B cell (primary cell): ENCODE results near the gene PPP2R5D. TPM values are rescaled to one million over a fixed set of nuclear protein-coding genes. Genes with fewer than 3 reads are reported as not detected.

Experiments used
- ATAC-seq: fragments of 200-7000 bp; cut with Tn5 transposase; one replicate; pipeline ENCODE4 v1.10.0; 2021; ENCODE audit warnings: low read depth, mild to moderate bottlenecking, moderate number of reproducible peaks, moderate library complexity
- CTCF ChIA-PET: fragments of 350-600 bp; sonication (Branson Sonifier 250); formaldehyde crosslinking; loops from one replicate; lab custom pipeline; 2021; ENCODE audit warnings: antibody characterized with exemption, inconsistent platforms; lab: Charles Lee
- POLR2A ChIA-PET: fragments of 350-600 bp; sonication (Branson Sonifier 250); formaldehyde crosslinking; loops from one replicate; lab custom pipeline; 2021; ENCODE audit warnings: antibody characterized with exemption; lab: Charles Lee
- DNase-seq: peaks from one replicate; pipeline ENCODE4 v3.0.0; 2013
- H2AFZ ChIP-seq: 2 replicates; pipeline ENCODE4 v1.6.1; 2012; ENCODE audit warnings: mild to moderate bottlenecking, low read depth, low read length; ENCODE audit not compliant: insufficient read depth, poor library complexity, severe bottlenecking
- H3K27ac ChIP-seq, 2 donors: 1 replicate in 1 of 2; 2 replicates in 1 of 2; pipeline ENCODE4 v1.5.1; 2012 to 2013; ENCODE audit warnings: low read length in 2 of 2, mild to moderate bottlenecking in 2 of 2, moderate library complexity in 1 of 2
- H3K27me3 ChIP-seq, 4 experiments: fragments of 200-600 bp in 1 of 4; sonication (generic) in 1 of 4; replicated peaks in 1 of 4; 1 replicate in 2 of 4; 2 replicates in 2 of 4; pipeline versions ENCODE4 v1.6.1 to v1.7.0; 2013 to 2016; ENCODE audit warnings: low read length in 3 of 4, mild to moderate bottlenecking in 2 of 4, mixed read lengths in 1 of 4, moderate library complexity in 1 of 4; ENCODE audit not compliant: insufficient read depth in 4 of 4, control insufficient read depth in 3 of 4; ENCODE audit errors: control extremely low read depth in 1 of 4
- H3K36me3 ChIP-seq, 2 experiments: replicated peaks in 1 of 2; 1 replicate in 1 of 2; 2 replicates in 1 of 2; pipeline versions ENCODE4 v1.6.1 to v1.7.1; 2013; ENCODE audit warnings: low read length in 1 of 2; ENCODE audit not compliant: insufficient read depth in 2 of 2, control insufficient read depth in 1 of 2; ENCODE audit errors: control extremely low read depth in 1 of 2, extremely low read depth in 1 of 2
- H3K4me1 ChIP-seq, 2 donors: fragments of 200-600 bp in 1 of 2; sonication (generic) in 1 of 2; 1 replicate in 1 of 2; 2 replicates in 1 of 2; pipeline versions ENCODE4 v1.5.1 to v1.6.1; 2013 to 2017; ENCODE audit warnings: low read length in 2 of 2; ENCODE audit not compliant: control insufficient read depth in 2 of 2, insufficient read depth in 2 of 2
- H3K4me2 ChIP-seq: replicated peaks from 2 replicates; pipeline ENCODE3; 2012; ENCODE audit warnings: mild to moderate bottlenecking, low read depth, low read length; ENCODE audit not compliant: poor library complexity, severe bottlenecking
- H3K4me3 ChIP-seq, 5 experiments: fragments of 200-600 bp in 1 of 5; sonication (generic) in 1 of 5; 1 replicate in 3 of 5; 2 replicates in 2 of 5; pipeline versions ENCODE4 v1.5.1 to v1.7.0; 2011 to 2016; ENCODE audit warnings: low read length in 4 of 5, mild to moderate bottlenecking in 4 of 5, low read depth in 2 of 5, control low read depth in 1 of 5, moderate library complexity in 1 of 5; ENCODE audit not compliant: insufficient read depth in 1 of 5; ENCODE audit errors: control extremely low read depth in 1 of 5, extremely low read depth in 1 of 5
- H3K79me2 ChIP-seq: fragments of 200-600 bp; sonication (generic); one replicate; pipeline ENCODE4 v1.6.0; 2016; ENCODE audit warnings: low read length; ENCODE audit not compliant: control insufficient read depth, insufficient read depth
- H3K9ac ChIP-seq: fragments of 200-600 bp; sonication (generic); 2 replicates; pipeline ENCODE4 v1.6.1; 2017; ENCODE audit warnings: mild to moderate bottlenecking, low read length, moderate library complexity
- H3K9me3 ChIP-seq, 3 donors: one replicate each; pipeline versions ENCODE4 v1.6.1 to v1.7.1; 2013; ENCODE audit warnings: low read length in 2 of 3; ENCODE audit not compliant: control insufficient read depth in 2 of 3, insufficient read depth in 1 of 3; ENCODE audit errors: control extremely low read depth in 1 of 3
- H4K20me1 ChIP-seq: 2 replicates; pipeline ENCODE4 v1.6.0; 2012; ENCODE audit warnings: mild to moderate bottlenecking, low read length; ENCODE audit not compliant: insufficient read depth, control insufficient read depth, poor library complexity, severe bottlenecking
- H3K27ac Mint-ChIP-seq: one replicate; pipeline ENCODE4 v1.8.0; 2021; ENCODE audit warnings: mixed read lengths
- H3K27me3 Mint-ChIP-seq: one replicate; pipeline ENCODE4 v1.8.0; 2021; ENCODE audit warnings: mixed read lengths
- H3K4me1 Mint-ChIP-seq: one replicate; pipeline ENCODE4 v1.8.0; 2021; ENCODE audit warnings: mixed read lengths
- H3K4me3 Mint-ChIP-seq: one replicate; pipeline ENCODE4 v1.8.0; 2021; ENCODE audit warnings: mixed read lengths
- H3K9me3 Mint-ChIP-seq: one replicate; pipeline ENCODE4 v1.8.0; 2022; ENCODE audit warnings: mixed read lengths; ENCODE audit not compliant: insufficient read depth
- EZH2 ChIP-seq: IDR thresholded peaks from 2 replicates; pipeline ENCODE4 v1.6.1; 2012; ENCODE audit warnings: borderline replicate concordance, low read depth, mild to moderate bottlenecking, moderate library complexity, low read length; ENCODE audit not compliant: insufficient read depth, poor library complexity, severe bottlenecking
- WGBS: methylation state at CpG from one replicate; pipeline ENCODE4 v1.1.5; 2013; ENCODE audit warnings: missing lambda C conversion rate; ENCODE audit not compliant: insufficient coverage; 5-methylcytosine and 5-hydroxymethylcytosine counted together
- intact Hi-C: fragments of 100-400 bp; cut with micrococcal nuclease; formaldehyde crosslinking; loops from one replicate; pipeline ENCODE4 v1.10.0; 2022
- polyA plus RNA-seq: library from polyadenylated mRNA; depleted of rRNA; stranded (reverse); fragments of >200 nt; gene quantifications from 2 replicates; pipeline ENCODE4 v1.2.3, GENCODE V29; 2012
- total RNA-seq, 2 donors: library from RNA; stranded (reverse); fragments of 120-200 nt in 1 of 2; gene quantifications; 1 replicate in 1 of 2; 2 replicates in 1 of 2; pipeline versions ENCODE4 v1.2.3 to v1.2.4, GENCODE V29; 2013 to 2022
- TF ChIP-seq, protein P1 (sequence below): fragments of 200-600 bp; IDR thresholded peaks from one replicate; pipeline ENCODE4 v1.8.0; 2022; ENCODE audit warnings: antibody characterized with exemption, mild to moderate bottlenecking

The PPP2R5D gene
- total and polyA plus RNA-seq, 2 donors (not counting 1 experiment from before 2014, with no cell fraction given): 23.2 to 23.6 TPM

DNA sequence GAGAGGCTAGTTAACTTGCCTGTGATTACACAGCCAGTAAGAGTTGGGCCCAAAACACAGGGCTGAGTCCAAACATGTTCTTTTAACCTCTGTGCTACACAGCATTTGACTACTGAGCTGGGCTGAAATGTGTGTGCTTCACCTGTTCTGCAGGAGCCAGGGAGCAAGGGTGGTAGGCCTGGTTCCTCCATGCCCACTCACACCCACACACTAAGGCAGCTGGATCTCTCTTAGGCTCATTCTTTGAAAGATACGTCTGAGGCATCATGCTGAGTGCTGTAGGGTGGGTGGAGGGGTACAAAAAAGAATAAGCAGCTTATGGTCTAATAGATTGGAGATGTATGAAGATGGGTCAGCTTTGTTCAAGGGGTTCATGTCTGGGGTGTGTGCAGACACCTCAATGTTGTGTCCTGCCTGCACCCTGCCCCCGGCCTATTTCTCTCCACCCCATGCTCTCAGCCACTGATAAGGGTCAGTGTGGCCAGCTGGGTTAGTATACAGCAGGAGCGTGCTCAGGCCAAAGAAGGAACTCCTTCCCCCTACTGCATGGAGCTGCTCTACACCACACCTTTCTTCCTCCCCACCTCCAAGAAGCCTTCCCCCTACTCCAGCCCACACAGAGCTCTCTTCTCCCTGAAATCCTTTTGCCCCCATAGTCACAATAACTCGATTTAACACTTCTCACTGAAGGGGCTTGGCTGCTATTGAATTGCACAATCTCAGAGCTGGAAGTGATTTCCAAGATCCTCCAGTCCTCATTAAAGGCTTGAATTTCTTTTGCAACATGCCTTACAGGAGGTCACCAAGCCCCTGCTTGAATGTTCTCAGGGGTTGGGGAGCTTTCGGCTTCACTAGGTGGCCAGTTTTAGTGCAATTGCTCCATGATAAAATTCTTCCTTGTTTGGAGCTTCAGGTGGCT, 3.4 kb downstream of the PPP2R5D start:
- ATAC-seq: no peak
- H3K9me3 Mint-ChIP-seq: no peaks in the 10 kb centered on the region
- POLR2A ChIA-PET: interaction anchor here (0.5 to 0.6 kb wide), 3 partner anchors 51 to 195 kb away, joined by 3 to 4 read pairs (median 3); no protein-coding TSS in a partner anchor

More for the DNA sequence above, 3.4 kb downstream of the PPP2R5D start:
- no peaks in the 10 kb centered on the region for H3K27me3 ChIP-seq
- H3K9ac ChIP-seq: no peak overlapping the region
- H3K4me2 ChIP-seq: no peak overlapping the region
- intact Hi-C loops: no loop called here
- Mint-ChIP-seq H3K4me3 (no peak overlapping the region), H3K4me1 (peaks cover 38% of the 10 kb centered on the region), H3K27ac (no peak overlapping the region), H3K27me3 (no peaks in the 10 kb centered on the region)
- no peaks in the 10 kb centered on the region for H3K9me3 ChIP-seq
- no peak overlapping the region for H2AFZ ChIP-seq
- TF ChIP-seq EZH2: no peak
- TF ChIP-seq, protein P1, sequence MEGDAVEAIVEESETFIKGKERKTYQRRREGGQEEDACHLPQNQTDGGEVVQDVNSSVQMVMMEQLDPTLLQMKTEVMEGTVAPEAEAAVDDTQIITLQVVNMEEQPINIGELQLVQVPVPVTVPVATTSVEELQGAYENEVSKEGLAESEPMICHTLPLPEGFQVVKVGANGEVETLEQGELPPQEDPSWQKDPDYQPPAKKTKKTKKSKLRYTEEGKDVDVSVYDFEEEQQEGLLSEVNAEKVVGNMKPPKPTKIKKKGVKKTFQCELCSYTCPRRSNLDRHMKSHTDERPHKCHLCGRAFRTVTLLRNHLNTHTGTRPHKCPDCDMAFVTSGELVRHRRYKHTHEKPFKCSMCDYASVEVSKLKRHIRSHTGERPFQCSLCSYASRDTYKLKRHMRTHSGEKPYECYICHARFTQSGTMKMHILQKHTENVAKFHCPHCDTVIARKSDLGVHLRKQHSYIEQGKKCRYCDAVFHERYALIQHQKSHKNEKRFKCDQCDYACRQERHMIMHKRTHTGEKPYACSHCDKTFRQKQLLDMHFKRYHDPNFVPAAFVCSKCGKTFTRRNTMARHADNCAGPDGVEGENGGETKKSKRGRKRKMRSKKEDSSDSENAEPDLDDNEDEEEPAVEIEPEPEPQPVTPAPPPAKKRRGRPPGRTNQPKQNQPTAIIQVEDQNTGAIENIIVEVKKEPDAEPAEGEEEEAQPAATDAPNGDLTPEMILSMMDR: no peak
- H3K27ac ChIP-seq: no peak overlapping the region
- DNase-seq: no peak
- CTCF ChIA-PET: interaction anchor here (1.1 kb wide), 1 partner anchor 15 kb away, joined by 3 read pairs; no protein-coding TSS in a partner anchor
- H3K36me3 ChIP-seq: peaks cover 0 to 29% of the 10 kb centered on the region in 2 experiments
- no peaks in the 10 kb centered on the region for H4K20me1 ChIP-seq
- H3K4me3 ChIP-seq: no peak overlapping the region
- peaks cover 10 to 20% of the 10 kb centered on the region in 2 donors for H3K4me1 ChIP-seq
- WGBS: 90% methylated on average over 5 of the region's 5 CpGs
- peaks cover 62% of the 10 kb centered on the region for H3K79me2 ChIP-seq
